Neuronal stem cell (in vitro differentiated cells): ENCODE results near the gene C17orf50.

Source experiments
- DNase-seq: peaks from one replicate; pipeline ENCODE4 v3.0.0-alpha.2; 2013; ENCODE audit warnings: low spot score
- H2AFZ ChIP-seq: one replicate; pipeline ENCODE4 v1.6.1; 2013; ENCODE audit warnings: mild to moderate bottlenecking, low read length, inconsistent platforms
- H2AK5ac ChIP-seq: 2 replicates; pipeline ENCODE4 v1.6.1; 2013; ENCODE audit warnings: low read depth, mild to moderate bottlenecking, inconsistent platforms, low read length, moderate library complexity, mixed read lengths
- H2BK120ac ChIP-seq: 2 replicates; pipeline ENCODE4 v1.6.1; 2013; ENCODE audit warnings: low read depth, mild to moderate bottlenecking, inconsistent platforms, low read length, moderate library complexity, mixed read lengths
- H2BK12ac ChIP-seq: one replicate; pipeline ENCODE4 v1.6.1; 2013; ENCODE audit warnings: low read length, inconsistent platforms
- H2BK15ac ChIP-seq: 2 replicates; pipeline ENCODE4 v1.6.1; 2013; ENCODE audit warnings: mild to moderate bottlenecking, low read length, inconsistent platforms, mixed read lengths
- H2BK5ac ChIP-seq: one replicate; pipeline ENCODE4 v1.6.1; 2013; ENCODE audit warnings: inconsistent platforms, mild to moderate bottlenecking, low read length, moderate library complexity
- H3K14ac ChIP-seq: one replicate; pipeline ENCODE4 v1.6.1; 2013; ENCODE audit warnings: low read length, inconsistent platforms
- H3K18ac ChIP-seq: 2 replicates; pipeline ENCODE4 v1.6.1; 2013; ENCODE audit warnings: low read length, inconsistent platforms
- H3K23ac ChIP-seq: 2 replicates; pipeline ENCODE4 v1.6.1; 2013; ENCODE audit warnings: low read depth, mild to moderate bottlenecking, mixed read lengths, low read length, inconsistent platforms; ENCODE audit not compliant: poor library complexity
- H3K27ac ChIP-seq: replicated peaks from 3 replicates; pipeline ENCODE4 v1.5.1; 2013; ENCODE audit warnings: low read length, inconsistent platforms
- H3K27me3 ChIP-seq, 3 experiments: 2 replicates each; pipeline ENCODE4 v1.6.1; 2013; ENCODE audit warnings: low read length in 3 of 3, mild to moderate bottlenecking in 2 of 3, inconsistent platforms in 1 of 3, low read depth in 1 of 3, mixed read lengths in 1 of 3, moderate library complexity in 1 of 3; ENCODE audit not compliant: control insufficient read depth in 3 of 3, insufficient read depth in 3 of 3
- H3K36me3 ChIP-seq, 2 donors: replicated peaks in 1 of 2; 2 replicates each; pipeline ENCODE4 v1.6.1; 2013; ENCODE audit warnings: low read length in 2 of 2; ENCODE audit not compliant: control insufficient read depth in 2 of 2, insufficient read depth in 2 of 2
- H3K4ac ChIP-seq: 2 replicates; pipeline ENCODE4 v1.6.1; 2013; ENCODE audit warnings: inconsistent platforms, mild to moderate bottlenecking, low read length, moderate library complexity
- H3K4me1 ChIP-seq, 2 donors: 1 replicate in 1 of 2; 2 replicates in 1 of 2; pipeline ENCODE4 v1.6.1; 2013; ENCODE audit warnings: low read length in 2 of 2, low read depth in 1 of 2; ENCODE audit not compliant: control insufficient read depth in 2 of 2, insufficient read depth in 1 of 2
- H3K4me2 ChIP-seq: one replicate; pipeline ENCODE4 v1.6.1; 2013; ENCODE audit warnings: mild to moderate bottlenecking, low read length, inconsistent platforms; ENCODE audit not compliant: insufficient read depth, poor library complexity, severe bottlenecking
- H3K4me3 ChIP-seq, 2 donors: 2 replicates each; pipeline ENCODE4 v1.5.1; 2013; ENCODE audit warnings: low read length in 2 of 2, mild to moderate bottlenecking in 2 of 2, inconsistent platforms in 1 of 2, moderate library complexity in 1 of 2
- H3K79me1 ChIP-seq: one replicate; pipeline ENCODE4 v1.6.1; 2013; ENCODE audit warnings: low read depth, mild to moderate bottlenecking, inconsistent platforms, low read length, moderate library complexity
- H3K9ac ChIP-seq: one replicate; pipeline ENCODE4 v1.6.1; 2013; ENCODE audit warnings: mild to moderate bottlenecking, low read depth, low read length, inconsistent platforms; ENCODE audit not compliant: poor library complexity
- H3K9me3 ChIP-seq, 2 donors: replicated peaks in 1 of 2; 2 replicates each; pipeline versions ENCODE3 to v1.6.1; 2013; ENCODE audit warnings: low read length in 2 of 2, mild to moderate bottlenecking in 2 of 2, inconsistent platforms in 1 of 2, low read depth in 1 of 2, mixed read lengths in 1 of 2, moderate library complexity in 1 of 2; ENCODE audit not compliant: control insufficient read depth in 2 of 2, insufficient read depth in 1 of 2
- H4K8ac ChIP-seq: one replicate; pipeline ENCODE4 v1.6.1; 2013; ENCODE audit warnings: low read depth, mild to moderate bottlenecking, inconsistent platforms, low read length, moderate library complexity
- H4K91ac ChIP-seq: one replicate; pipeline ENCODE4 v1.6.1; 2013; ENCODE audit warnings: low read length, low read depth, mild to moderate bottlenecking, inconsistent platforms; ENCODE audit not compliant: poor library complexity
- WGBS, 2 donors: extraction: QIAGEN DNeasy Blood & Tissue Kit; methylation state at CpG; one replicate each; pipeline ENCODE4 v1.1.7; 2013; ENCODE audit warnings: missing lambda C conversion rate in 2 of 2, mixed read lengths in 1 of 2; ENCODE audit not compliant: insufficient read length in 2 of 2, insufficient replicate concordance in 1 of 2; ENCODE audit errors: extremely low coverage in 2 of 2; 5-methylcytosine and 5-hydroxymethylcytosine counted together

C17orf50 gene

DNA sequence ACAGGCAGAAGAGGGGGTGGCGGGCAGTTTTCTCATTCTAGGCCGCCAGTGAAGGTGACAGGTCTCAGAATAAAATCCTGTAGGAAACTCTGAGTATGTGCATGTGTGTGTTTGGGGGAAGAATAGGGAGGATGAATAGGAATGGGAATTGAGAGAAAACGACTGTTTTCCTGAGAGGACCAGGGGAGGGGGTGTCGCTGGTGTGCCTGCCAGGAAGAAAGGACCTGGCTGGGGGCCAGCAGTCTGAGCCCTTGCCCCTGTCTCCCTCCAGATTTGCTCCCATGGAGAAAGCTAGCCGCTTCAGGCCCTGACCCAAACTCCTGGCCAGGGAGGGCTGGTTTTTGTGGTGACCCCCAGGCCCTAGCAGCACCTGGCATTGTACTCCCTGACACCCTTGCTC is 14.4 kb downstream of the C17orf50 start:
- Histone ChIP-seq H4K91ac (no peak overlapping the region), H3K36me3 (no peaks in the 10 kb centered on the region), H3K4me3 (no peak overlapping the region), H3K14ac (no peak overlapping the region), H3K18ac (peak overlapping the region; percentile 78), H2BK12ac (peak overlapping the region; percentile 59), H3K79me1 (peaks cover 2% of the 10 kb centered on the region), H2BK120ac (no peak overlapping the region), H3K4me2 (no peak overlapping the region), H3K27me3 (peaks cover 0 to 41% (median 3%) of the 10 kb centered on the region in 3 experiments), H3K27ac (no peak overlapping the region), H3K4ac (no peak overlapping the region), H3K9me3 (no peaks in the 10 kb centered on the region), H3K23ac (no peak overlapping the region), H4K8ac (no peak overlapping the region), H2AFZ (peak overlapping the region; percentile 80), H2BK5ac (no peak overlapping the region), H3K4me1 (peaks cover 10 to 27% of the 10 kb centered on the region in 2 donors), H3K9ac (no peak overlapping the region), H2AK5ac (peak overlapping the region; percentile 63), H2BK15ac (peak overlapping the region; percentile 59)
- DNase-seq, result no peak
- no CpG with 5 or more reads among the region's 5 CpGs for WGBS, 2 donors

DNA sequence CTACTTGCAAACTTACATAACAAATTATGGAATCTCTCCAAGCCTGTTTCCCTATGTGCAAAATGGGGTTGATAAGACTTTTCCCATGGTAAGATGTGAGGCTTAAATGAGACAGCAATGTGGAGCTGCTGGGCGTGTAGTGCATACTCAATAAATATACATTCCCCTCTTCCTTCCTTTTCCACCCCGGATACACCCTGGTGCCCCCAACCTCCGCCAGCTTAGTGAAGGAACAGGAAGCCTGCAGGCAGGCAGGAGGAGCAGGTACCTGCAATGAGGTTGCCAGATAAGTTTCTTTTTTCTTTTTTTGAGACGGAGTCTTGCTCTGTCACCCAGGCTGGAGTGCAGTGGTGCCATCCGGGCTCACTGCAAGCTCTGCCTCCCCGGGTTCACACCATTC is 14.9 kb downstream of the C17orf50 start:
- H3K79me1 ChIP-seq, result no peaks in the 10 kb centered on the region
- no peak for DNase-seq
- H3K4ac ChIP-seq, result no peak overlapping the region
- H4K8ac ChIP-seq, result no peak overlapping the region
- H2BK120ac ChIP-seq, result no peak overlapping the region
- no peak overlapping the region for H2AK5ac ChIP-seq
- H3K4me3 ChIP-seq, result no peak overlapping the region
- no peak overlapping the region for H3K14ac ChIP-seq
- H4K91ac ChIP-seq, result no peak overlapping the region
- H3K4me2 ChIP-seq, result no peak overlapping the region
- no peak overlapping the region for H3K18ac ChIP-seq
- peaks cover 0 to 41% (median 3%) of the 10 kb centered on the region in 3 experiments for H3K27me3 ChIP-seq
- no peaks in the 10 kb centered on the region for H3K36me3 ChIP-seq
- no peak overlapping the region for H3K27ac ChIP-seq
- H2BK15ac ChIP-seq, result no peak overlapping the region
- no peak overlapping the region for H2AFZ ChIP-seq
- H3K23ac ChIP-seq, result no peak overlapping the region
- H2BK5ac ChIP-seq, result no peak overlapping the region
- no CpG with 5 or more reads among the region's 6 CpGs for WGBS, 2 donors
- H3K9me3 ChIP-seq, result no peaks in the 10 kb centered on the region
- peaks cover 10 to 27% of the 10 kb centered on the region in 2 donors for H3K4me1 ChIP-seq
- H2BK12ac ChIP-seq, result no peak overlapping the region
- H3K9ac ChIP-seq, result no peak overlapping the region

DNA sequence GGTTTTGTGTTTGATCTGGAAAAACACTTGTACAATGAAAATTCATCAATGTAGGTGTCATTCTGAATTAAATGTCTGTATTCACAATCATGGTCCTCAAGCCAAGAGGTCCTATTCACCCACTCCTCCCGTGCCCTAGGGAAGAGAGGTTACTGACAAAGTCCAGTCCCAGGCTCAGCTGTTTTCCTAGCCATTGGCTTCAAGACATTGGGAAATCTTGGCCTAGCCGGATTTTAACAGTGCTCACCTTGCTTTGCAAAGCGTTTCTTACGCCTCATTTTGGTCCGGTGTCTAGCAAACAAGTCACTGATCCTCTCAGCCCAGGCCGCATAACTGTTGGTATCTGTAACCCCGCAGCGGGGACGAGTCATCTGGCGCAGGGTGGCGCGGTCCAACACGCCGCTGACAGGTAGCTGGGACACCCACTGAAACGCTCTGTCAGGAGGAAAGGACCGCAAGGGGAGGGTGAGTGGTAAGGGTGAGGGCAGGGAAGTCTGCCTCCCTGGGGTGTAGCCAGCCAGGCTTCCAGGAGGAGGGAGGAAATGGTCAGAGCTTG is 18.0 kb downstream of the C17orf50 start:
- Histone ChIP-seq H3K4me2 (no peak overlapping the region), H3K23ac (peak overlapping the region; percentile 80), H2BK120ac (no peak overlapping the region), H3K4me3 (peak overlapping the region in 1 of 2 donors; percentile 3), H3K36me3 (no peaks in the 10 kb centered on the region), H3K27ac (no peak overlapping the region), H4K8ac (no peak overlapping the region), H4K91ac (no peak overlapping the region), H3K9ac (no peak overlapping the region), H3K4ac (peak overlapping the region; percentile 58), H3K4me1 (peaks cover 4 to 18% of the 10 kb centered on the region in 2 donors), H3K27me3 (peaks cover 0 to 49% (median 3%) of the 10 kb centered on the region in 3 experiments), H3K18ac (peak overlapping the region; percentile 61), H2AK5ac (peak overlapping the region; percentile 4), H3K79me1 (no peaks in the 10 kb centered on the region), H3K9me3 (no peaks in the 10 kb centered on the region), H2BK5ac (no peak overlapping the region), H3K14ac (peak overlapping the region; percentile 63), H2BK12ac (no peak overlapping the region), H2AFZ (no peak overlapping the region), H2BK15ac (peak overlapping the region; percentile 1)
- WGBS, 2 donors, result no CpG with 5 or more reads among the region's 16 CpGs
- DNase-seq, result no peak

DNA sequence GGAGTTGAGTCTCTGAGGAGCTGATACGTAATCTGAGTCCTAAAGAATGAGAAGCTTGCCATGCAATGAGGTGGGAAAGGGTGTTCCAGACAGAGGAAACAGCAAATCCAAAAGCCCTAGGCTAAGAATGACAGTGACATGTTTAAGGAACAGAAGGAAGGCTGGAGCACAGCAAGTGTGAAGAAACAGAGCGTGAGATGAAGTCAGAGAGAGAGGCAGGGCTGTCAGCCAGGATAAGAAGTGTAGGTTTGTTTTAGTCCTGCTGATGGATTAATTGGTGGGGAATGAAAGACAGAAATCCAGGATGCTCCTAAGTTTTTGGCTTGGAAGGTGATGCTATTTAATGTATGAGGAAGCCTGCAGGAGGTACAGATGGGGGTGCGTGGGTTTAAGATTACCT is 20.3 kb downstream of the C17orf50 start:
- H3K9me3 ChIP-seq, result no peaks in the 10 kb centered on the region
- no peak overlapping the region for H2AFZ ChIP-seq
- no peak overlapping the region for H2BK12ac ChIP-seq
- no peak overlapping the region for H2BK15ac ChIP-seq
- H3K27ac ChIP-seq, result no peak overlapping the region
- no peak overlapping the region for H2BK5ac ChIP-seq
- H3K18ac ChIP-seq, result no peak overlapping the region
- peaks cover 0 to 2% of the 10 kb centered on the region in 2 donors for H3K4me1 ChIP-seq
- H3K23ac ChIP-seq, result no peak overlapping the region
- H4K91ac ChIP-seq, result no peak overlapping the region
- no peaks in the 10 kb centered on the region for H3K36me3 ChIP-seq
- H2AK5ac ChIP-seq, result no peak overlapping the region
- H4K8ac ChIP-seq, result no peak overlapping the region
- WGBS, 2 donors, result no CpG with 5 or more reads among the region's 3 CpGs
- no peak overlapping the region for H3K4me3 ChIP-seq
- H2BK120ac ChIP-seq, result no peak overlapping the region
- no peaks in the 10 kb centered on the region for H3K79me1 ChIP-seq
- no peak overlapping the region for H3K4me2 ChIP-seq
- H3K27me3 ChIP-seq, result peaks cover 0 to 60% (median 3%) of the 10 kb centered on the region in 3 experiments
- H3K9ac ChIP-seq, result no peak overlapping the region
- DNase-seq, result no peak
- no peak overlapping the region for H3K14ac ChIP-seq
- H3K4ac ChIP-seq, result no peak overlapping the region
